ENCODE measurements around the gene APOBR. TPM values are rescaled to one million over a fixed set of nuclear protein-coding genes. Genes with fewer than 3 reads are reported as not detected.

The APOBR gene
- total and polyA plus RNA-seq, 2 of the 13 experiments (the other 11 are each of a cell fraction or from before 2014, with no cell fraction given) = 0.03 TPM; not detected in 1

GRCh38 chr16:28504707-28505404, 10.4 kb downstream of the APOBR start (continued):
- TF ChIP-seq ZBTB37 (CRISPR knock-in tag; IDR thresholded peaks at IDR 0.05) = no peak
- TF ChIP-seq FOSL1 (CRISPR knock-in tag; IDR thresholded peaks at IDR 0.05; ENCODE audit: borderline replicate concordance) = no peak
- TF ChIP-seq ZNF562 (CRISPR knock-in tag; IDR thresholded peaks at IDR 0.05; ENCODE audit: borderline replicate concordance) = no peak
- TF ChIP-seq ZNF616 (CRISPR knock-in tag; IDR thresholded peaks at IDR 0.05; ENCODE audit: low read depth) = no peak
- TF ChIP-seq ZNF629 (CRISPR knock-in tag; conservative IDR thresholded peaks at IDR 0.05) = peak; percentile 60
- TF ChIP-seq SOX6 (IDR thresholded peaks at IDR 0.05) = no peak
- no peak for TF ChIP-seq SOX6 (CRISPR knock-in tag; IDR thresholded peaks at IDR 0.05)
- no peak for TF ChIP-seq ZSCAN29 (CRISPR knock-in tag; conservative IDR thresholded peaks at IDR 0.05)
- no peak for TF ChIP-seq SUZ12 (IDR thresholded peaks at IDR 0.05; ENCODE audit: low read depth, low read length)
- TF ChIP-seq ZNF121 (CRISPR knock-in tag; IDR thresholded peaks at IDR 0.05) = peak; percentile 71
- TF ChIP-seq KLF9 (CRISPR knock-in tag; IDR thresholded peaks at IDR 0.05; ENCODE audit: low read depth) = no peak
- TF ChIP-seq TBX2 (CRISPR knock-in tag; IDR thresholded peaks at IDR 0.05; ENCODE audit: borderline replicate concordance) = 0 out of 2 replicates have a peak, but pooled peaks have one; percentile 42
- 0 out of 2 replicates have a peak, but pooled peaks have one; percentile 7 for TF ChIP-seq SP2 (CRISPR knock-in tag; IDR thresholded peaks at IDR 0.05)
- TF ChIP-seq TFAP4 (IDR thresholded peaks at IDR 0.05; ENCODE audit: borderline replicate concordance, low read depth) = no peak
- TF ChIP-seq RCOR2 (CRISPR knock-in tag; IDR thresholded peaks at IDR 0.05) = no peak
- TF ChIP-seq ZSCAN22 (CRISPR knock-in tag; IDR thresholded peaks at IDR 0.05) = no peak
- no peak for TF ChIP-seq ZNF674 (CRISPR knock-in tag; IDR thresholded peaks at IDR 0.05; ENCODE audit: low read depth)
- no peak for TF ChIP-seq U2AF2 (IDR thresholded peaks at IDR 0.05; ENCODE audit: low read depth, low read length)
- TF ChIP-seq, protein P1, sequence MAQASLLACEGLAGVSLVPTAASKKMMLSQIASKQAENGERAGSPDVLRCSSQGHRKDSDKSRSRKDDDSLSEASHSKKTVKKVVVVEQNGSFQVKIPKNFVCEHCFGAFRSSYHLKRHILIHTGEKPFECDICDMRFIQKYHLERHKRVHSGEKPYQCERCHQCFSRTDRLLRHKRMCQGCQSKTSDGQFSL (CRISPR knock-in tag; IDR thresholded peaks at IDR 0.05) = no peak
- TF ChIP-seq MNT (IDR thresholded peaks at IDR 0.05) = no peak
- no peak for TF ChIP-seq ZNF563 (CRISPR knock-in tag; IDR thresholded peaks at IDR 0.05)
- no peak for TF ChIP-seq KLF6 (CRISPR knock-in tag; IDR thresholded peaks at IDR 0.05)
- TF ChIP-seq, protein P2, sequence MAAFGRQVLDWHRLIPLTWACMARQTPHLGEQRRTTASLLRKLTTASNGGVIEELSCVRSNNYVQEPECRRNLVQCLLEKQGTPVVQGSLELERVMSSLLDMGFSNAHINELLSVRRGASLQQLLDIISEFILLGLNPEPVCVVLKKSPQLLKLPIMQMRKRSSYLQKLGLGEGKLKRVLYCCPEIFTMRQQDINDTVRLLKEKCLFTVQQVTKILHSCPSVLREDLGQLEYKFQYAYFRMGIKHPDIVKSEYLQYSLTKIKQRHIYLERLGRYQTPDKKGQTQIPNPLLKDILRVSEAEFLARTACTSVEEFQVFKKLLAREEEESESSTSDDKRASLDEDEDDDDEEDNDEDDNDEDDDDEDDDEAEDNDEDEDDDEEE (CRISPR knock-in tag; IDR thresholded peaks at IDR 0.05) = no peak
- TF ChIP-seq ZNF30 (CRISPR knock-in tag; IDR thresholded peaks at IDR 0.05) = no peak
- TF ChIP-seq FOXP1 (IDR thresholded peaks at IDR 0.05) = no peak
- TF ChIP-seq FOXP1 (CRISPR knock-in tag; IDR thresholded peaks at IDR 0.05) = no peak
- no peak for TF ChIP-seq KLF12 (CRISPR knock-in tag; IDR thresholded peaks at IDR 0.05; ENCODE audit: borderline replicate concordance)
- 0 out of 2 replicates have a peak, but pooled peaks have one; percentile 28 for TF ChIP-seq ZNF747 (CRISPR knock-in tag; IDR thresholded peaks at IDR 0.05; ENCODE audit: borderline replicate concordance)

Data from HepG2 (cell line).